Measurements from ENCODE around the gene GEMIN7. TPM values are rescaled to one million over a fixed set of nuclear protein-coding genes. Genes with fewer than 3 reads are reported as not detected.

Gene GEMIN7
- total and polyA plus RNA-seq, 2 of the 13 experiments (the other 11 are each of a cell fraction or from before 2014, with no cell fraction given) = 24.1 to 30.6 TPM

DNA sequence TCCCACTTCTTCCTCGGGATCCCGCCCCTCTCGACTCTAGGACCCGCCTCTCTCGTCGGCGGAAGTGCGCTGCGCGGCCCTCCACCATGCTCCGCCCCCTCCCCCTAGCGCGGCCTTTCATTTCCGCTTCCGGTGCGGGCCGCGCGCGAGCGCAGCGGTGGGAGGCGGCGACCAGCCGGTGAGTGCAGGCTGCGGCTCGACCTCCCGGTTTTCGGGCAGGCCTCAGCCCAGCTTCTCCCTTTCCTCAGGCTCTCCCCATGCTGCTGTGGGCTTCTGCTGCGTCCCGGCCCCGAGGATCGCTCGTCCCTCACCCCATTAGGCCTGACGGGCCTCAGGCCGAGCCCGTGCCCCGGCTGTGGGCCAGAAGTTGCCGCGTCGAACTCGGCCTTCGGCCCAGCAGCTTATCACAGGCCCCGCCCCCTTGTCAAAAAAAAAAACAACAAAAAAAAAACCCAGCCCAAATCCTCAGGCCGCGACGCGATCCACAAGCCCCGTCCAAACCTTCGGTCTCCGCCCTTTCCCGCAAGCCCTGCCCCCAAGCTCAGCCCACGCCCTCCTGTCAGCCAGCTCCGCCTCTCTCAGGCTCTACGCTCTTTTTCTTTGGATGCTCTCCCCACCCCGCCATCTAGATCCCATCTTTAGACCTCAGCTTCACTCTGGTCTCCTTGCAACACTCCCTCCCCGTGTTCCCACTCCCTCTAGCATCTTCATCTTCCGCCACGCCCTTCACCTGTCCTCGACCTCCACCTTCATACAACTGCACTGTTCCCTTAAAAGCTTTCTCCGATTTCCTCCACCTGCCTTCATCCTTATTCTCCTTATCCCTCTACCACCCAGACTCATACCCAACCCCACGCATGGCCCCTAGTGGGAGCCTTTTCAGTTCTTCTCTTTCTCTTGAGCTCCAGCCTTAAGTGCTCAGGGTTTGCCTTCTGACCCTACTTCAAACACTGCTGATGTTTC lies 39.8 kb upstream of the GEMIN7 start, which contains the start of gene CLASRP (continued):
- no peak for TF ChIP-seq SUZ12 (IDR thresholded peaks at IDR 0.05; ENCODE audit: low read depth, low read length)
- TF ChIP-seq HOXD1 (CRISPR knock-in tag; IDR thresholded peaks at IDR 0.05) = peak; percentile 77; the same call in 1 of the 2 replicates
- TF ChIP-seq HMGXB4 (CRISPR knock-in tag; IDR thresholded peaks at IDR 0.05; ENCODE audit: borderline replicate concordance in 1 of 2, low read depth in 1 of 2) = peak; percentile 46 to 66; a peak in 1 of 4 replicates
- no peak for TF ChIP-seq ZNF710 (CRISPR knock-in tag; IDR thresholded peaks at IDR 0.05; ENCODE audit: borderline replicate concordance)
- peak; percentile 62; the same call in 1 of the 2 replicates for TF ChIP-seq ZBTB26 (CRISPR knock-in tag; IDR thresholded peaks at IDR 0.05; ENCODE audit: borderline replicate concordance)
- TF ChIP-seq ZBTB25 (CRISPR knock-in tag; IDR thresholded peaks at IDR 0.05) = peak; percentile 40; the same call in 1 of the 2 replicates
- peak; percentile 68; the same call in 1 of the 3 replicates for TF ChIP-seq MXI1 (IDR thresholded peaks at IDR 0.05; ENCODE audit: borderline replicate concordance, low read depth, low read length)
- TF ChIP-seq ZNF253 (CRISPR knock-in tag; IDR thresholded peaks at IDR 0.05; ENCODE audit: borderline replicate concordance) = no peak
- 0 out of 2 replicates have a peak, but pooled peaks have one; percentile 81 for TF ChIP-seq ZNF607 (CRISPR knock-in tag; IDR thresholded peaks at IDR 0.05; ENCODE audit: borderline replicate concordance)
- no peak for TF ChIP-seq CTCF (CRISPR knock-in tag; IDR thresholded peaks at IDR 0.05)
- TF ChIP-seq NCOA1 (CRISPR knock-in tag; IDR thresholded peaks at IDR 0.05) = no peak
- no peak for TF ChIP-seq PBX2 (CRISPR knock-in tag; IDR thresholded peaks at IDR 0.05)
- TF ChIP-seq ZC3H4 (CRISPR knock-in tag; IDR thresholded peaks at IDR 0.05; ENCODE audit: borderline replicate concordance) = 0 out of 2 replicates have a peak, but pooled peaks have one; percentile 19
- no peak for TF ChIP-seq SNAPC5 (CRISPR knock-in tag; IDR thresholded peaks at IDR 0.05; ENCODE audit: borderline replicate concordance)
- peak; percentile 93 for TF ChIP-seq ZNF563 (CRISPR knock-in tag; IDR thresholded peaks at IDR 0.05)
- peak; percentile 77 for TF ChIP-seq SRSF1 (optimal IDR thresholded peaks at IDR 0.05; ENCODE audit: low read depth, low read length)
- no peak for TF ChIP-seq GPN1 (CRISPR knock-in tag; IDR thresholded peaks at IDR 0.05; ENCODE audit: borderline replicate concordance)
